Measurements from ENCODE around the gene GRID2.

GRID2 gene

GRCh38 chr4:93480452-93480851 is 1176.7 kb downstream of the GRID2 start:
- DNase-seq (ENCODE audit: low read depth, low spot score), result no peak

- no peak for DNase-seq (ENCODE audit: low read depth, low spot score)
These were observed 1191.6 kb downstream of the GRID2 start for GRCh38 chr4:93495346-93495745.

- no peak for DNase-seq (ENCODE audit: low read depth, low spot score)
These were observed 1197.5 kb downstream of the GRID2 start for GRCh38 chr4:93501244-93501643.

GRCh38 chr4:93501946-93502345 is 1198.2 kb downstream of the GRID2 start:
- no peak for DNase-seq (ENCODE audit: low read depth, low spot score)

- DNase-seq (ENCODE audit: low read depth, low spot score), result no peak
These were observed 1199.2 kb downstream of the GRID2 start for GRCh38 chr4:93502991-93503390.

GRCh38 chr4:93513851-93514250 is 1210.1 kb downstream of the GRID2 start:
- DNase-seq (ENCODE audit: low read depth, low spot score), result no peak

- DNase-seq (ENCODE audit: low read depth, low spot score), result no peak
These were observed 1211.4 kb downstream of the GRID2 start for GRCh38 chr4:93515208-93515607.

- no peak for DNase-seq (ENCODE audit: low read depth, low spot score)
These were observed 1226.1 kb downstream of the GRID2 start for GRCh38 chr4:93529692-93530372.

GRCh38 chr4:93532234-93532633 is 1228.5 kb downstream of the GRID2 start:
- DNase-seq (ENCODE audit: low read depth, low spot score), result no peak

GRCh38 chr4:93540562-93540961 is 1236.8 kb downstream of the GRID2 start:
- DNase-seq (ENCODE audit: low read depth, low spot score), result no peak

- no peak for DNase-seq (ENCODE audit: low read depth, low spot score)
These were observed 1258.1 kb downstream of the GRID2 start for GRCh38 chr4:93561842-93562241.

GRCh38 chr4:93568758-93569157 is 1265.0 kb downstream of the GRID2 start:
- no peak for DNase-seq (ENCODE audit: low read depth, low spot score)

- no peak for DNase-seq (ENCODE audit: low read depth, low spot score)
These were observed 1269.5 kb downstream of the GRID2 start for GRCh38 chr4:93573285-93573684.

GRCh38 chr4:93578942-93579341 is 1275.2 kb downstream of the GRID2 start:
- DNase-seq (ENCODE audit: low read depth, low spot score), result no peak

- no peak for DNase-seq (ENCODE audit: low read depth, low spot score)
These were observed 1301.4 kb downstream of the GRID2 start for GRCh38 chr4:93605163-93605562.

- no peak for DNase-seq (ENCODE audit: low read depth, low spot score)
These were observed 1313.8 kb downstream of the GRID2 start for GRCh38 chr4:93617606-93618005.

- DNase-seq (ENCODE audit: low read depth, low spot score), result no peak
These were observed 1330.0 kb downstream of the GRID2 start for GRCh38 chr4:93633721-93634120.

- DNase-seq (ENCODE audit: low read depth, low spot score), result no peak
These were observed 1332.2 kb downstream of the GRID2 start for GRCh38 chr4:93635943-93636342.

GRCh38 chr4:93645120-93645519 is 1341.4 kb downstream of the GRID2 start:
- no peak for DNase-seq (ENCODE audit: low read depth, low spot score)

GRCh38 chr4:93646233-93646930 is 1342.6 kb downstream of the GRID2 start:
- no peak for DNase-seq (ENCODE audit: low read depth, low spot score)

GRCh38 chr4:93648258-93648657 is 1344.5 kb downstream of the GRID2 start:
- DNase-seq (ENCODE audit: low read depth, low spot score), result no peak

- DNase-seq (ENCODE audit: low read depth, low spot score), result no peak
These were observed 1346.1 kb downstream of the GRID2 start for GRCh38 chr4:93649828-93650227.

GRCh38 chr4:93654211-93654610 is 1350.4 kb downstream of the GRID2 start:
- no peak for DNase-seq (ENCODE audit: low read depth, low spot score)

Measured in ELF-1 (cell line).